Measurements from ENCODE around the gene CBL.

The CBL gene

DNA sequence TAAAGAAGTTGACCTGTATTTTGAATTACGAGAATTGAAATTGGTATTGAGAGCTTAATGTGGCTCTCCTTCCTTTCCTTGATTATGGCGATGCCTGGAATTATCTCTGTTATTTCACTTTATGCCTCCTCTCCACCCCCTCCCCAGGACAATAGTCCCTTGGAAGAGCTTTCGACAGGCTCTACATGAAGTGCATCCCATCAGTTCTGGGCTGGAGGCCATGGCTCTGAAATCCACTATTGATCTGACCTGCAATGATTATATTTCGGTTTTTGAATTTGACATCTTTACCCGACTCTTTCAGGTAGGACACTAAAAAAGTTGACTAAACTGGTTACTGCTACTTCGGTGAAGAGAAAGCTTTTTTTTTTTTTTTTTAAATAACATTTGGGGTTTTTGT lies 67.6 kb downstream of the CBL start:
- no peak overlapping the region for H3K4me3 ChIP-seq (ENCODE audit: insufficient read length, low read depth)
- H3K4me1 ChIP-seq (ENCODE audit: insufficient read depth, insufficient read length) = no peaks in the 10 kb centered on the region
- no peak overlapping the region for H3K9ac ChIP-seq (ENCODE audit: insufficient read length, low read depth)
- no peaks in the 10 kb centered on the region for H3K9me3 ChIP-seq (ENCODE audit: insufficient read depth, low read length)
- no peak for TF ChIP-seq ZNF274 (IDR thresholded peaks at IDR 0.05; ENCODE audit: low read depth, low read length)
- TF ChIP-seq SUZ12 (IDR thresholded peaks at IDR 0.05; ENCODE audit: extremely low read depth, insufficient read depth, insufficient read length) = no peak
- TF ChIP-seq YY1 (IDR thresholded peaks at IDR 0.05; ENCODE audit: insufficient read depth, insufficient read length) = no peak
- H3K36me3 ChIP-seq (ENCODE audit: insufficient read depth, insufficient read length, low read length) = peaks cover 42% of the 10 kb centered on the region
- no peak for DNase-seq (ENCODE audit: low read depth, low spot score)
- no peaks in the 10 kb centered on the region for H3K27me3 ChIP-seq (ENCODE audit: insufficient read depth, insufficient read length)

DNA sequence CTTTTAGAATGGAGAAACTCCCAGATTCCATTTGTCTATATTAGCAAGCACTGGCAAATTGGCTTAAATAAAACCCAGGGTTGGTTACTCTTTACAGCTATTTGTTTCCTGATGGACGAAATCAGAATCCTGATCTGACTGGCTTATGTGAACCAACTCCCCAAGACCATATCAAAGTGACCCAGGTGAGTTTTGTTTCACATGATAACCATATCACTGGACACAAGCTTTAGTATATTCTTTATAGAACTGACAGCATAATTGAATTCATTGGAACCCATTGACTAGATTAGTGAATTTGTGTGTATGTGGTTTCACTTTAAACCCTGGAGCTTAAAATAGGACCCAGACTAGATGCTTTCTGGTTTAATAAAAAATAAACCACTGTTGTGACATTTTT lies 71.5 kb downstream of the CBL start:
- peaks cover 54% of the 10 kb centered on the region for H3K36me3 ChIP-seq (ENCODE audit: insufficient read depth, insufficient read length, low read length)
- TF ChIP-seq ZNF274 (IDR thresholded peaks at IDR 0.05; ENCODE audit: low read depth, low read length) (no peak), YY1 (IDR thresholded peaks at IDR 0.05; ENCODE audit: insufficient read depth, insufficient read length) (no peak), SUZ12 (IDR thresholded peaks at IDR 0.05; ENCODE audit: extremely low read depth, insufficient read depth, insufficient read length) (no peak)
- no peak overlapping the region for H3K9ac ChIP-seq (ENCODE audit: insufficient read length, low read depth)
- H3K4me3 ChIP-seq (ENCODE audit: insufficient read length, low read depth) = no peak overlapping the region
- H3K9me3 ChIP-seq (ENCODE audit: insufficient read depth, low read length) = no peaks in the 10 kb centered on the region
- no peaks in the 10 kb centered on the region for H3K27me3 ChIP-seq (ENCODE audit: insufficient read depth, insufficient read length)
- no peaks in the 10 kb centered on the region for H3K4me1 ChIP-seq (ENCODE audit: insufficient read depth, insufficient read length)
- no peak for DNase-seq (ENCODE audit: low read depth, low spot score)

DNA sequence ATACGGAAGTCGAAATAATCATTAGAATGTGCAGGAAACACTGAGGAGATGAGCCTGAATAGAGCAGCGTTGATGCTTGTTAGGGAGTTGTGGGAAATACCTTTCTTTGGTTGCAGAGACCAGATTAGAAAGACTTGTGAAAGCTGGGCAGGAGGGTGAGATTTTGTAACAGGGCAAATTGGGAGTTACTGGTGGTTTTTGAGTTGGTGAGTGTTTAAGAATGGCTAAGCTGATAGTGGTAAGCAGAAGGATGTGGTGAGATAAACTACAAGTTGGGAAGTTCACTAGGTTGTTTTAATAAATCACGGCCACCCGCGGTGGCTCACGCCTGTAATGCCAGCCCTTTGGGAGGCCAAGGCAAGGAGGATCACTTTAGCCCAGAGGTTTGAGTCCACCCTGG lies 76.4 kb downstream of the CBL start:
- Histone ChIP-seq H3K4me1 (ENCODE audit: insufficient read depth, insufficient read length) (no peaks in the 10 kb centered on the region), H3K36me3 (ENCODE audit: insufficient read depth, insufficient read length, low read length) (peaks cover 52% of the 10 kb centered on the region), H3K27me3 (ENCODE audit: insufficient read depth, insufficient read length) (no peaks in the 10 kb centered on the region), H3K9ac (ENCODE audit: insufficient read length, low read depth) (no peak overlapping the region), H3K9me3 (ENCODE audit: insufficient read depth, low read length) (no peaks in the 10 kb centered on the region), H3K4me3 (ENCODE audit: insufficient read length, low read depth) (no peak overlapping the region)
- no peak for TF ChIP-seq SUZ12 (IDR thresholded peaks at IDR 0.05; ENCODE audit: extremely low read depth, insufficient read depth, insufficient read length)
- no peak for TF ChIP-seq ZNF274 (IDR thresholded peaks at IDR 0.05; ENCODE audit: low read depth, low read length)
- no peak for TF ChIP-seq YY1 (IDR thresholded peaks at IDR 0.05; ENCODE audit: insufficient read depth, insufficient read length)
- DNase-seq (ENCODE audit: low read depth, low spot score) = no peak

DNA sequence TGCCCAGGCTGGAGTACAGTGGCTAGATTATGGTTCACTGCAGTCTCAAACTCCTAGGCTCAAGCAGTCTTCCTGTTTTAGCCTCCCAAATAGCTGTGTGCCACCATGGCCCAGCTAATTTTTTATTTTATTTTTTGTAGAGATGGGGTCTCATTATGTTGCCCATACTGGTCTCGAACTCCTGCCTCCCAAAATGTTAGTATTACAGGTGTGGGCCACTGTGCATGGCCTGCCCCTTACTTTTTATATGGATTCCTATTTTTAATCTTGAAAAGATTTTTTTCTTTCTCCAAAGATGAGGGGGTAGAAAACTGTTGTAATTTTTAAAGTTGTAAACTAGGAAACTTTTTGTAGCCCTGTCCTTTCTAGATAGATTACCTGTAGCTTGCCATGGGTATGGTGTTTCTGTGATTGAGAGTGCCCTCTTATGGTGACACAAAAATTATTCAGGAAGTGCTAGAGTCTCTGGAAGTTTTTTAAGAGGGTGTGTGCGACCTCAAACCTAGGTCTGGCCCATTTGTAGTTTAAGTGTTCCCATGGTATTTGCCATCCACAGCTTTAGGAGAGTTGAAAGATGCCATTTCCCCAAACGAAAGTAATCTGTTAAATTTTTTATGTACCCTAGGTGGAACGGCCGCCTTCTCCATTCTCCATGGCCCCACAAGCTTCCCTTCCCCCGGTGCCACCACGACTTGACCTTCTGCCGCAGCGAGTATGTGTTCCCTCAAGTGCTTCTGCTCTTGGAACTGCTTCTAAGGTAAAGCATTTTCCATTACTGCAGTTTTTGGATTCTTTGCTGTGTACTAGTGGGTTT lies 78.4 kb downstream of the CBL start:
- DNase-seq (ENCODE audit: low read depth, low spot score) = no peak
- peaks cover 43% of the 10 kb centered on the region for H3K36me3 ChIP-seq (ENCODE audit: insufficient read depth, insufficient read length, low read length)

DNA sequence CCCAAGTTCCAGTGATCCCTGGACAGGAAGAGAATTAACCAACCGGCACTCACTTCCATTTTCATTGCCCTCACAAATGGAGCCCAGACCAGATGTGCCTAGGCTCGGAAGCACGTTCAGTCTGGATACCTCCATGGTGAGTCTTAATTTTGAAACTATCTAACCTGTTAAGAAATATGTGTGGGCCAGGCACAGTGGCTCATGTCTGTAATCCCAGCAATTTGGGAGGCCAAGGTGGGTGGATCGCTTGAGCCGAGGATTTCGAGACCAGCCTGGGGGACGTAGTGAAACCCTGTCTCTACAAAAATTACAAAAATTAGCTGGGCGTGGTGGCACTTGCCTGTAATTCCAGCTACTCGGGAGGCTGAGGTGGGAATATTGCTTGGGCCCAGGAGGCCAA lies 79.3 kb downstream of the CBL start:
- Histone ChIP-seq H3K9me3 (ENCODE audit: insufficient read depth, low read length) (no peaks in the 10 kb centered on the region), H3K27me3 (ENCODE audit: insufficient read depth, insufficient read length) (no peaks in the 10 kb centered on the region), H3K4me3 (ENCODE audit: insufficient read length, low read depth) (no peak overlapping the region), H3K36me3 (ENCODE audit: insufficient read depth, insufficient read length, low read length) (peaks cover 46% of the 10 kb centered on the region), H3K9ac (ENCODE audit: insufficient read length, low read depth) (no peak overlapping the region), H3K4me1 (ENCODE audit: insufficient read depth, insufficient read length) (no peaks in the 10 kb centered on the region)
- TF ChIP-seq ZNF274 (IDR thresholded peaks at IDR 0.05; ENCODE audit: low read depth, low read length) (no peak), SUZ12 (IDR thresholded peaks at IDR 0.05; ENCODE audit: extremely low read depth, insufficient read depth, insufficient read length) (no peak), YY1 (IDR thresholded peaks at IDR 0.05; ENCODE audit: insufficient read depth, insufficient read length) (no peak)
- DNase-seq (ENCODE audit: low read depth, low spot score) = no peak

More for the DNA sequence above, 78.4 kb downstream of the CBL start:
- Histone ChIP-seq H3K9ac (ENCODE audit: insufficient read length, low read depth) (no peak overlapping the region), H3K4me3 (ENCODE audit: insufficient read length, low read depth) (no peak overlapping the region), H3K27me3 (ENCODE audit: insufficient read depth, insufficient read length) (no peaks in the 10 kb centered on the region), H3K9me3 (ENCODE audit: insufficient read depth, low read length) (no peaks in the 10 kb centered on the region), H3K4me1 (ENCODE audit: insufficient read depth, insufficient read length) (no peaks in the 10 kb centered on the region)
- TF ChIP-seq ZNF274 (IDR thresholded peaks at IDR 0.05; ENCODE audit: low read depth, low read length) (no peak), SUZ12 (IDR thresholded peaks at IDR 0.05; ENCODE audit: extremely low read depth, insufficient read depth, insufficient read length) (no peak), YY1 (IDR thresholded peaks at IDR 0.05; ENCODE audit: insufficient read depth, insufficient read length) (no peak)

DNA sequence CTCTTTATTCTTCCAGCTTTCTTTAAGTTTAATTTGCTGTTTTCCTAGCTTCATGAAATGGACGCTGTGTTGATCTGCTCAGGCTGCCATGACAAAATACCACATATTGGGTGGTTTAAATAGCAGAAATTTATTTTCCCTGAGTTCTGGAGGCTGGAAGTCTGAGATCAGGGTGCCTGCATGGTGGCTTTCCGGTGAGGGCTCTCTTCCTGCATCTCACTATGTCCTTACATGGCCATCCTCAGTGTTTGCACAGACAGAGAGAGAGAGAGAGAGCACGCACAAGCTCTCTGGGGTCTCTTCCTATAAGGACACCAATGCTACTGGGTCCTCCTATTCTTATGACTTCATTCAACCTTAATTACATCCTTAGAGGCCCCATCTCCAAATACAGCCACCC lies 82.1 kb downstream of the CBL start:
- H3K9me3 ChIP-seq (ENCODE audit: insufficient read depth, low read length) = peaks cover 5% of the 10 kb centered on the region; the same call in 1 of the 2 replicates
- TF ChIP-seq SUZ12 (IDR thresholded peaks at IDR 0.05; ENCODE audit: extremely low read depth, insufficient read depth, insufficient read length) (no peak), YY1 (IDR thresholded peaks at IDR 0.05; ENCODE audit: insufficient read depth, insufficient read length) (no peak), ZNF274 (IDR thresholded peaks at IDR 0.05; ENCODE audit: low read depth, low read length) (no peak)
- H3K36me3 ChIP-seq (ENCODE audit: insufficient read depth, insufficient read length, low read length) = peaks cover 43% of the 10 kb centered on the region
- no peak for DNase-seq (ENCODE audit: low read depth, low spot score)
- no peak overlapping the region for H3K4me3 ChIP-seq (ENCODE audit: insufficient read length, low read depth)
- no peaks in the 10 kb centered on the region for H3K27me3 ChIP-seq (ENCODE audit: insufficient read depth, insufficient read length)
- no peaks in the 10 kb centered on the region for H3K4me1 ChIP-seq (ENCODE audit: insufficient read depth, insufficient read length)
- H3K9ac ChIP-seq (ENCODE audit: insufficient read length, low read depth) = no peak overlapping the region

DNA sequence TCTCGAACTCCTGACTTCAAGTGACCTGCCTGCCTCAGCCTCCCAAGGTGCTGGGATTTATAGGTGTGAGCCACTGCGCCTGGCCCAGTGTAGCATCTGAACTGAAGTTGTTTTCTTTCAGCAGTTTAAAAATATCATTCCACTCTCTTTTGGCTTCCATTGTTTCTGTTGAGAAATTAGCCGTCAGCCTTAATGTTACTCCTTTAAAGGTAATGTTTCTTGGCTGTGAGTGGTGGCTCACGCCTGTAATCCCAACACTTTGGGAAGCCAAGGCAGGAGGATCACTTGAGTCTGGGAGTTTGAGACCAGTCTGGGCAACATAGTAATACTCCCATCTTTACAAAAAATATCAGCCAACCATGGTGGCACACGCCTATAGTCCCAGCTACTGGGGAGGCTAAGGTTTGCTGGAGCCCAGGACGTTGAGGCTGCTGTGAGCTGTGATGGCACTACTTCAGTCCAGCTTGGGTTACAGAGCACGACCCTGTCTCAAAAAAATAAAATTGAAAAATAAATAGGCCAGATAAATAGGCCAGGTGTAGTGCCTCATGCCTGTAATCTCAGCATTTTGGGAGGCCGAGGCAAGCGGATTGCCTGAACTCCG lies 84.9 kb downstream of the CBL start:
- no peaks in the 10 kb centered on the region for H3K4me1 ChIP-seq (ENCODE audit: insufficient read depth, insufficient read length)
- no peak overlapping the region for H3K4me3 ChIP-seq (ENCODE audit: insufficient read length, low read depth)
- no peak overlapping the region for H3K9ac ChIP-seq (ENCODE audit: insufficient read length, low read depth)
- peaks cover 5% of the 10 kb centered on the region; the same call in 1 of the 2 replicates for H3K9me3 ChIP-seq (ENCODE audit: insufficient read depth, low read length)
- TF ChIP-seq ZNF274 (IDR thresholded peaks at IDR 0.05; ENCODE audit: low read depth, low read length) (no peak), SUZ12 (IDR thresholded peaks at IDR 0.05; ENCODE audit: extremely low read depth, insufficient read depth, insufficient read length) (no peak), YY1 (IDR thresholded peaks at IDR 0.05; ENCODE audit: insufficient read depth, insufficient read length) (no peak)
- H3K27me3 ChIP-seq (ENCODE audit: insufficient read depth, insufficient read length) = no peaks in the 10 kb centered on the region
- H3K36me3 ChIP-seq (ENCODE audit: insufficient read depth, insufficient read length, low read length) = peaks cover 30% of the 10 kb centered on the region
- no peak for DNase-seq (ENCODE audit: low read depth, low spot score)
